ENCODE measurements around the gene CACNA1I.

CACNA1I gene

DNA sequence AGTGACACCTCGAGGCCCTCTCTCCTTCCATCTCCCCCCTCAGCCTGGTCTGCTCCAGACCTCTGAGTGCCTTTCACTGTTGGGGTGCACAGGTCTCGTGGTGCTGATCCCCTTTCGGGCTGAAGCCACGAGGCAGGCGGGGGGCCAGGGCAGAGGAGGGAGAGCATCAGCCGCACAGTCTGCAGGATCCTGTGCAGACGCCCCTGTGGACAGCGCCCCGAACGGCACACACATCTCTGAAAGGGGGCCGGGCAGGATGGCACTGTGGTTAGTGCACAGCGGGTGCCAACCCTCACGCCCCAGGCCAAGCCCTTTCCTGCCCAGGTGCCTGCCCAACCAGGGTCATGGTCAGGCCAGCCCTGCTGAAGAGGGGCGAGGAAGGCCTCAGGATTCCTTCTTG lies 56.7 kb downstream of the CACNA1I start:
- DNase-seq (ENCODE audit: low spot score) = no peak
- TF ChIP-seq, protein P1, sequence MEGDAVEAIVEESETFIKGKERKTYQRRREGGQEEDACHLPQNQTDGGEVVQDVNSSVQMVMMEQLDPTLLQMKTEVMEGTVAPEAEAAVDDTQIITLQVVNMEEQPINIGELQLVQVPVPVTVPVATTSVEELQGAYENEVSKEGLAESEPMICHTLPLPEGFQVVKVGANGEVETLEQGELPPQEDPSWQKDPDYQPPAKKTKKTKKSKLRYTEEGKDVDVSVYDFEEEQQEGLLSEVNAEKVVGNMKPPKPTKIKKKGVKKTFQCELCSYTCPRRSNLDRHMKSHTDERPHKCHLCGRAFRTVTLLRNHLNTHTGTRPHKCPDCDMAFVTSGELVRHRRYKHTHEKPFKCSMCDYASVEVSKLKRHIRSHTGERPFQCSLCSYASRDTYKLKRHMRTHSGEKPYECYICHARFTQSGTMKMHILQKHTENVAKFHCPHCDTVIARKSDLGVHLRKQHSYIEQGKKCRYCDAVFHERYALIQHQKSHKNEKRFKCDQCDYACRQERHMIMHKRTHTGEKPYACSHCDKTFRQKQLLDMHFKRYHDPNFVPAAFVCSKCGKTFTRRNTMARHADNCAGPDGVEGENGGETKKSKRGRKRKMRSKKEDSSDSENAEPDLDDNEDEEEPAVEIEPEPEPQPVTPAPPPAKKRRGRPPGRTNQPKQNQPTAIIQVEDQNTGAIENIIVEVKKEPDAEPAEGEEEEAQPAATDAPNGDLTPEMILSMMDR (IDR thresholded peaks at IDR 0.05; ENCODE audit: extremely low read depth, missing control alignments) = no peak

DNA sequence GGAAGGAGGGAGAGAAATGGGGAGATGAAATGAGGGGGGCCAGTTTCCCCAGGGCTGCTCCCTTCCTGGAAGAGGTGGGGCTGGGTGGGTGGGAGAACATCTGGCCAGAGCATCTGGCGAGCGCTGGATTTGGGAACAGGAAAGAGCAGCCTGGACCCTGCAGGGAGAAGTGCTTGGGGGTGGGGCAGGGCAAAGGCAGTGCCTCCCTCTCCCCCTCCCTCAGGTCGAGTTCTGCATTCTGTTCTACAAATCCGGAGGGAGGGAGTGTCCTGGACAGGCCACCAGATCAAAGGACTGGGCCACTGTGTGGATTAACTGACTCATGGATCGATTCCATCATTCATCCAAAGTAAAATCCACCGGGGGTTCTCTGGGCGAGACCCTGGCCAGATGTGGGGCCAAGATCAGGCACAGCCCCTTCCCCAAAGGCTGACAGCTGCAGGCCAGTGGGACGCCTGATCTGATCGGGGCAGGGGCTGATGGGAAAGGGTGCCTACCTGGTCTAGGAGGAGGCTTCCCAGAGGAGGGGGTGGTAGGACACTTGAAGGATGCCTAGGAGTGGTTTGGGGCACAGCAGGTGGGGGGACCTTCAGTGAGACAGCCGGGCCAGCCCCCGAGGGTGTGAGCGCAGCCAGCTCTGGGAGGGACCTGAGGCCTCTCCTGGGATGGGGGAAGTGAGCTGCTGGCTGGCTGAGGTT lies 57.5 kb downstream of the CACNA1I start:
- DNase-seq (ENCODE audit: low spot score) = no peak
- TF ChIP-seq, protein P1 (IDR thresholded peaks at IDR 0.05; ENCODE audit: extremely low read depth, missing control alignments) = no peak

DNA sequence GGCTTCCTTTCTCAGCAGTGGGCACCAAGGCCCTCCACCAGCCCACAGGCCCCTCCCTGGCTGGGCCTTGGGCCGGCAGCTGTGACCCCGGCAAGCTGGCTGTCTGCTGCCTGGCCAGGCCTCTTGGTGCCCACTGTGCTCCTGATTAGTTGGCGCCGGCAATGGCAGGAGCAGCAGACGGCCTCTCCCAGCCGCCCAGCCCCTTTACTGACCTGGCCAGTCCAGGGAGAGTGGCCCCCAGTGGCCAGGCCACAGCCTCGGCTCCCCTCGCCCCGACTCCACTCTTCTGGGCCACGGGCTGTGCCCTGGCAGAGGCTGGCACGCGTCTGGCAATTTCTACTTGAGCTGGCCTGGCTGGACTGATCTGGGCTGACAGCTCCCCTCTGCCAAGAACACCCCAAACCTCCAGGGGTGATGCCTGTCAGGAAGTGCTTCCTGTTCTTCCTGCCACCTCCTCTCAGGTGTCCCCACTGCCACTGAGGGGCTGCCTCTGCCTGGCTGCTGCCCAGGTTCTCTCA lies 58.1 kb downstream of the CACNA1I start:
- TF ChIP-seq, protein P1 (IDR thresholded peaks at IDR 0.05; ENCODE audit: extremely low read depth, missing control alignments) = no peak
- no peak for DNase-seq (ENCODE audit: low spot score)

DNA sequence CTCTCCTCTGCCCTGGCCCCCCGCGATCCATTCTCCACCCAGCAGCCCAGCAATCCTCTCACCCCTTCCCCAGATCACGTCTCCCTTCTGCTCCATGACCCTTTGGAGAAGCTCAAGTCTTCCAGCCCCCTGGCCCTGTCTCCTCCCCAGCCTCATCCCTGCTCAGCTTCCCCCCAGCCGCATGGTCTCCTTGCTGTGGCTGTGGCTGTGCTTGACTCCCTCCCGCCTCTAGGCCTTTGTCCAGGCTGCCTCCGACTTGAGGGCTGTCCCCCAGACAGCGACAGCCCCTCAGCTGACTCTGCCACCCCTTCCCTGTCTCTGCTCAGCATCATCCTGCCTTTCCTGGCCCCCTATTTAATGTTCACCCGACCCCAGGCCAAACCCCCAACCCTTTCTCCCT lies 59.3 kb downstream of the CACNA1I start:
- TF ChIP-seq, protein P1 (IDR thresholded peaks at IDR 0.05; ENCODE audit: extremely low read depth, missing control alignments) = no peak
- DNase-seq (ENCODE audit: low spot score) = no peak

DNA sequence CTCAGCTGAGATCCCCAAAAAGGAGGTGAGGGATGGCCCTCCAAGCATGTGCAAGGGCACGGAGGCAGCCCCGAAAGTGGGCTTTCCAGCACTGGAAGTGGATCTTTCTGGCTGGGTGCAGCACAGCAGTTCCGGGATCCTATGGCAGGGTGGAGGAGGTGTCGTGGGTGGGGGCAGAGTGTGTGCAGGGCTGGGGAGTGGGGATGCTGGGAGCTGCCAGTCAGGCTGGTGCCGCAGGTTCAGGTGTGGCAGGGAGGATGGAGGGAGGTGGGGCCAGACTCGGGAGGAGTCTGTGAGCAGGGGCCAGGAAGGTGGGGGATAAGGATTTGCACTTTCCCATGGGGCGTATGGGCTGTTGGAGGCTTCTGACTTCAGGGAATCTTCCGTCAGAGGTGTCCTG lies 60.2 kb downstream of the CACNA1I start:
- no peak for DNase-seq (ENCODE audit: low spot score)
- TF ChIP-seq, protein P1 (IDR thresholded peaks at IDR 0.05; ENCODE audit: extremely low read depth, missing control alignments) = no peak

DNA sequence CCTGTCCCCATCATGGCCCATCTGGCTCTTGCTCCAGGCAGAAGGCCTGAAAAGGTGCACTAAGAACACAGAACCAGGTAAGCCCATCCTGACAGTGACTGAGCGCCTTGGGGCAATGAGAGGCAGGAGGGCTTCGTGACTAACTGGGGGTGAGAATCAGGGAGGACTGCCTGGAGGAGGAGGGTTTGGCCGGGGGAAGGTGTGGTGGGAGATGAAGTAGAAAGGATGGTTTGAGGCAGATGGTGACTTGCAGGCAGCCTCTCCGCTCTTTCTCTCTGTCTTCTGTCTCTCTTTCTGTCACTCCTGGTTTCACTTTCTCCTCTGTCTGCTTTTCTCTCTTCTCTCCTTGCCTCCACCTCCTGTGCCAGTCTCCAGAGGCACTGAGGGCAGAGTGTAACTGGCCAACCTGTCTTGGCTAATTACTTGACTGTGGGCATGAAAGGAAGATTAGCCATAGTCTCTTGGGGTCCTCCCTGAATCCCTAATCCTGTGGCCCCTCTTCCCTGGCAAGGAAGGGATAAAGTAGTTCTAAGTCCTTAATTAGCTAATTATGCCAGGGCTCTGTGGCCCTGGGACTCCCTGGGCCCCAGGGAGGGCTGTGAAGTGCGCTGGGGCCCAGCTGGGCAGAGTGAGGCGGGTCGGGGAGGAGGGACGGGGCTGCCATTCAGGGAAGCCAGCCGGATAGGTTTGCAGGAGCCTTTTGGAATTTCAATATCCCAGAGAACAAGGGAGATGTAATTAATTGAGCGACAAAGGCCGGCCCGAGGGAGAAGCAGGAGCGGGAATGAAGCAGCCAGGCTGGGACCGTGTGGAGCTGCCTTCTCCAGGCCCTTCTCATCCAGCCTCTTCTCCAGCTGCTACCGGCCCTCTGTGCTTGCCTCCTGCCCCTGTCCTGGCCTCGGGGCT lies 61.1 kb downstream of the CACNA1I start:
- no peak for DNase-seq (ENCODE audit: low spot score)
- TF ChIP-seq, protein P1 (IDR thresholded peaks at IDR 0.05; ENCODE audit: extremely low read depth, missing control alignments) = no peak

Data from GM20000 (cell line).